Measurements from ENCODE around the gene LOXHD1.

LOXHD1 gene

DNA sequence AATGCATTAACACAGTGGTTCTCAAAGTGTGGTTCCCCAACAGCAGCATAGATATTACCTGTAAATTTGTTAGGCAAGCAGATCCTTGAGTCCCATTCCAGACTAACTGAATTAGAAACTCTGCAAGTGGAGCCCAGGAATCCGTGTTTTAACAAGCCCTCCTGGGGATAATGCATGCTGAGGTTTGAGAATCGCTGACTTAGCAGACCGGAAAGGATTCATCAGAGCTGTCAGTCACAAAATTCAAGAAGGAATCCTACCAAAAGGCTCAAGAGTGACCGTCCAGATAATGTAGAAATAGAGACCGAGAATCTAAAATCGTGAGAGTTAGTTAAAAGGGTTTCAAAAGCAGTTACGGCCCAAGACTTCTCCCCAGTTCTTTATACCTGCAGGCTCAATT, 66.9 kb downstream of the LOXHD1 start:
- no peak for TF ChIP-seq POLR2A (IDR thresholded peaks at IDR 0.05; ENCODE audit: low read depth, low read length)
- FAIRE-seq = no peak
- no peak for DNase-seq (ENCODE audit: insufficient read length, low spot score)

DNA sequence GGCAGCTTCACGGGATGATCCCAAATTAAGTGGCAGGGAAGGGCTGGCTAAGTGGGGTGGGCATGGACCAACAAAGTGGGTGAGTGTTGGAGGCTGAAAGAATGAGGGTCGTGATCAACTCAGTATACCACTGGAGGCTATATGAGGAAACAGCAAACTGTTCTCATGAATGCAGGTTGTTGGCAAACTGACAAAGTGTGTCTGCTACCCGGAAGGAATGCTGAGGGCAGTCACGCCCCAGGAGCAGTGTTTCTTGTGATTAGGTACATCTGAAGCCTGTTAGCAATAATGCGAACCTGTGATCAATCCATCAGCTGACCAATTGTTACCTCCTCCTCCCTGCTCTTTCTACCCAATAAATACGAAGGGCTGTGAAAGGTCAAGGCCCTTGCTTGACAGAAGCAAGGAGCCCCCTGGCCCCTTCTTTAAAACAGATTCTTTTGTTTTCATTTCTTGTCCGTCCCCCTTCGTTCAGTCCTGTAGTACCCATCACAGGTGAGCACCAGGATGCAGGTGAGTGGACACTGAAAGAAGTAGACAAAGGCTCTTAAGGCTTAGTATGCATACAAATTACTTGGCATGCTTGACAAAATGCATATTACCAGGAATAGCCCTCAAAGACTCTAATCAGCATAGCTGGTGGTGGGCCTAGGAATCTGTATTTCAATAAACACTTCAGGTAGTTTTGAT, 67.9 kb downstream of the LOXHD1 start:
- no peak for DNase-seq (ENCODE audit: insufficient read length, low spot score)

DNA sequence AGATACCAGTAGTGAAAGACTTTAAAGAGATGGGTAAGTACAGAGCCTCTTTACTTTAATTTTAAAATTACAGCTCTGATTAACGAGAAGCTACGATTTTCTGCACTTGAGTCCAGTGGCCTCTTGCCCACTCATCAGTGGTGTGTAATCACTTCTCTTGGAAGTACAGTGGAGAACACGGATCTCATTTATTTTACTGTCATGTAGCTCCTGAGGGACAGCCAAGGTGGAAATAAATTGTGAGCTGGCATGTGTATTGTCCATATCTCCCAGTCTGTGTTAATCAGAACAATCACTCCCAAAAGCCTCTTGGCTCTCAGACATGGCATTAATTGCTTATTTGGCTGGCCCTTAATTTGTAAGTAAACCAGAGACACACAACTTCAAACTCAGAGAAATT, 69.4 kb downstream of the LOXHD1 start:
- no peak for TF ChIP-seq POLR2A (IDR thresholded peaks at IDR 0.05; ENCODE audit: low read depth, low read length)
- DNase-seq (ENCODE audit: insufficient read length, low spot score) (no peak), FAIRE-seq (no peak)

More for the DNA sequence above, 67.9 kb downstream of the LOXHD1 start:
- TF ChIP-seq POLR2A (IDR thresholded peaks at IDR 0.05; ENCODE audit: low read depth, low read length) = no peak
- no peak for FAIRE-seq

DNA sequence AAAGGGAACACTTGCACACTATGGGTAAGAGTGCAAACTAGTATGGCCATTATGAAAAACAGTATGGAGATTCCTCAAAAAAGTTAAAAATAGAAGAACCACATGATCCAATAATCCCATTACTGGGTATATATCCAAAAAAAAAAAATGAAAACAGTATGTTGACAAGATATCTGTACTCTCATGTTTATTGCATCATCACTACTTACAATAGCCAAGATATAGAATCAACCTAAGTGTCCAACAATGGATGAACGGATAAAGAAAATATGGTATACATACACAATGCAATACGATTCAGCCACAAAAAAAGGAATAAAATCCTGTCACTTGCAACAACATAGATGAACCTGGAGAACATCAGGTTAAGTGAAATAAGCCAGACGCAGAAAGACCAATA, 73.3 kb downstream of the LOXHD1 start:
- DNase-seq (ENCODE audit: insufficient read length, low spot score) (no peak), FAIRE-seq (no peak)
- TF ChIP-seq POLR2A (IDR thresholded peaks at IDR 0.05; ENCODE audit: low read depth, low read length) = no peak

DNA sequence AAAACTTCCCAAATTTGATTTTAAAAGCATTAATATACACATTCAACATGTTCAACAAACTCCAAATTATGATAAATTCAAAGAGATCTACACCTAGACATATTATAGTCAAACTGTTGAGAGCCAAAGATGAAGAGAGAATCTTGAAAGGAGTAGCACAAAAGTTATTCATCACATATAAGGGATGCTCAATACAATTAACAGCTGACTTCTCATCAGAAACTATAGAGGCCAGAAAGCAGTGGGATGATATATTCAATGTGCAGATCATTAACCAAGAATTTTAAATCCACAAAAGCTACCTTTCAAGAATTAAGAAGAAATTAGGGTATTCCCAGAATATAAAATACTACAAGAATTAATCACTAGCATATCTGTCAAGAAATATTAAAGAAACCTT, 75.4 kb downstream of the LOXHD1 start:
- FAIRE-seq (no peak), DNase-seq (ENCODE audit: insufficient read length, low spot score) (no peak)
- no peak for TF ChIP-seq POLR2A (IDR thresholded peaks at IDR 0.05; ENCODE audit: low read depth, low read length)

DNA sequence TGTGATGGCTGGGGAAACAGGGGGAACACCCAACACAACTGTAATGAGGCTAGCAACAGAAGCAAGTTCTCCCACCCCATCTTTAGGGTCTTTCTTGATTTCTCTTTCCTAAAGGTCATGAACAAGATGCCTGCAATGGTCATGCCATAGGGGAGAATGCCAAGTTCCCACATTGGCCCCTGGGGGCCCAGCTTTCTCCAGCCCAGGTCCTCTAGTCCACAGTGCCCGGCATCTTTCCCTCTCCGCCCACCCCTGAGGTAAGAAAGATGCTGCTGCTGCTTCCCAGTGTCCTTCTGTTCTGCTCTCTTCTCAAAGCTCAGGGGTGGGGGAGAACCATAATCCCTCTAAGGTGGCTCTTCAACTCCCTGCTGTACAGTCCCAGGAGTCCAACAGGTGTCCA, 78.0 kb downstream of the LOXHD1 start:
- DNase-seq (ENCODE audit: insufficient read length, low spot score) (no peak), FAIRE-seq (no peak)
- no peak for TF ChIP-seq POLR2A (IDR thresholded peaks at IDR 0.05; ENCODE audit: low read depth, low read length)

DNA sequence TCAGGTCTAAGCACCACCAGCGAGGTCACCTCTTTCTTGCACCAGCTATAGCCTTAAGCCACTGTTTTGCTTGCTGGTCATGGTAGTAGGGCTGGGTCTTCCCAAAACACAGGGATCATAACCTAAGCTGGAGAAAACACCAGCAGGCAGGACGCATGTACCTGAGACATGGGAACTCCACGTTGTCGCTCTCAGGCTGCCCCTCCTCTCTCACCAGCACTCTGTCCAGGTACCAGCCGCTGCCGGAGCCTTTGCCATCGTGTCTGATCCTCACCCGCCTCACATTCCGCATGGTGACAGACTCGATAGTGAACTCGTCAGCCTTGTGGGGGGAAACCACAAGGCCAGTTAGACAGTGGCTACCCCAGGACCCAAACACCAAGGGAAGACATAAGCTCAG, 79.5 kb downstream of the LOXHD1 start:
- no peak for FAIRE-seq
- DNase-seq (ENCODE audit: insufficient read length, low spot score) = no peak
- no peak for TF ChIP-seq POLR2A (IDR thresholded peaks at IDR 0.05; ENCODE audit: low read depth, low read length)

DNA sequence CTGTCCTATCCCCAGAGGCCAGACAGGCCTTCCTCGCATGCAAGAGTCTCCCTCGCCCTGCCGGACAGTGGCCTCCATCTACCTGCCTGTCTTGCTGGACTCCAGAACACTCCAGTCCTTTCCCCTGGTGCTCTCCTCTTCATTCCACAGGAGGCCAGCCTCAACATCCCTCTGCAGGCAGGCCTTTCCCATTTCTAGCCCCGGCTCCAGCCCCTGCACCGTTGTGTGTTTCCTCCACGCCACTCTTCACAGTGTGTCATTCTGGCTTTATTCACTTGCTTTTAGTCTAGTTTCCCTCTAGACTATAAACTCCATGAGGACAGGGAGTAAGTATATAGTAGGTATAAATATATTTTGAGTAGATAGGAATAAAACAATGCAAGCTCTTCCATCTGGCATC, 81.2 kb downstream of the LOXHD1 start:
- FAIRE-seq = no peak
- TF ChIP-seq POLR2A (IDR thresholded peaks at IDR 0.05; ENCODE audit: low read depth, low read length) = no peak
- no peak for DNase-seq (ENCODE audit: insufficient read length, low spot score)

DNA sequence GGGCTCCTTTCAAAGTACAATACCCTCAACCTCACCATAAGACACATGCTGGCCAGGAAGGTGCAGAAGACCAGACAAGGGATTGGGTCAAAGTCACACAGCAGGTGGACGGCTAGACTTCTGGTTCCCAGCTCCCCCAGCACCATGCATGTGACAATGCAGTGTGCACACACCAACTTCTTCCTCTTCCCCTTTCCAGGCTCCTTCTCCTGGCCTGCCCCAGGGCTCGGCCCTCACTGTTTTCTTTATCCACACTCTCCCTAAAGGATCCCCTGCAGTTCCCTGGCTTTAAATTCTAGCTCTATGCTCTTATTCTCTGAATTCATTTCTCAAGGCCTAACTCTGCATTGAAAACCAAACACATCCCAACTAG, 82.3 kb downstream of the LOXHD1 start:
- no peak for TF ChIP-seq POLR2A (IDR thresholded peaks at IDR 0.05; ENCODE audit: low read depth, low read length)
- FAIRE-seq = no peak
- DNase-seq (ENCODE audit: insufficient read length, low spot score) = no peak

DNA sequence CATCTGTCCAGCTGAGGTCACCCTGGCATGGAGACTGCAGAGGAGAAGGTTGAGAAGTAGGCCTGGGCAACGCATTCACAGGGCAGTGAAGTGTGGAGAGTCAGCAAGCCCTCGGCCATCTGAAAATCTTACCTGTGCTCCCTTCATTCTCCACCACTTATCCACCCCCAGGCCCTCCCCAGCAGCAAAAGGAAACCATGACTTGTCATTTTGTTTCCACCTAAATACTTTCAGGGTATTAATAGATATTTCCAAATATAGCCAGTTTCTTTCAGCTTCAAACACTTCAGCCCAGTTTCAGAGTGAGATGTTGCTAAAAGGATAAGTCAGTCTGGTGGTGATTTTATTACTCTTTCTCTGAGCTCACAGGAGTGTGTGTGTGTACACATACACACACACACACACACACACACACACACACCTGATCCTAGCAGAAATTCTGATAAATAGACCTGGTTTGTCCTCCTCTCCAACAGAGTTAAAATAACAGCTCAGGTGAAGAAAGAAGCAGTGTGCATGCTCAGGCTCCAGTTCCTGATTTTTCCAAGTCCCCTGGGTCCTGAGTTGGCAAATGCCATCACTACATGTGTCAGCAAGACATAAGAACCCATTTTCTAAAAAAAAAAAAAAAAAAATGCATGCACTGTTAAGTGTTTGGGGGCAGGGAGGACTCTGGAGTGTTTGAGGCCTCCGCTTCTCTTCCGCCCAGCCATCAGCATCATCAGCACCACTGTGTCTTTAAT, 82.8 kb downstream of the LOXHD1 start:
- FAIRE-seq = no peak
- DNase-seq (ENCODE audit: insufficient read length, low spot score) = no peak
- TF ChIP-seq POLR2A (IDR thresholded peaks at IDR 0.05; ENCODE audit: low read depth, low read length) = no peak

DNA sequence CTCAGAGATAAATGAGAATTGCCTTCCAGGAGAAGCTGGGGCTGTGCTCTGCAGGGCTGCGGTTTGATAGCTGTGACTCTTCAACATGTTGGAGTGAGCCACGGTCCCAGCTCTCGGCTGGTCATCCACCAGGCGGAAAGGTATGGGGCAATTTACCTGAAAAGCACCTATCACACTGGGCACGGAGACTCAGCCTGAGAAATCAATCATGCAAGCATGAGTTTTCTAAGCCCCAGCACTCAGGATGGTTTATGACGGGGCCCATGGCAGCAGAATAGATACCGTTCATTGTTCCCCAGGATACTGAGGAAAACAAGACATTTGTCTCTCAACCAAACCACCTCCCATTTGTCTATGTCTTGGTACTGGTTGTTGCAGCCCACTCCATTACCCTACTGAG, 83.9 kb downstream of the LOXHD1 start:
- TF ChIP-seq POLR2A (IDR thresholded peaks at IDR 0.05; ENCODE audit: low read depth, low read length) = no peak
- no peak for DNase-seq (ENCODE audit: insufficient read length, low spot score)
- no peak for FAIRE-seq

DNA sequence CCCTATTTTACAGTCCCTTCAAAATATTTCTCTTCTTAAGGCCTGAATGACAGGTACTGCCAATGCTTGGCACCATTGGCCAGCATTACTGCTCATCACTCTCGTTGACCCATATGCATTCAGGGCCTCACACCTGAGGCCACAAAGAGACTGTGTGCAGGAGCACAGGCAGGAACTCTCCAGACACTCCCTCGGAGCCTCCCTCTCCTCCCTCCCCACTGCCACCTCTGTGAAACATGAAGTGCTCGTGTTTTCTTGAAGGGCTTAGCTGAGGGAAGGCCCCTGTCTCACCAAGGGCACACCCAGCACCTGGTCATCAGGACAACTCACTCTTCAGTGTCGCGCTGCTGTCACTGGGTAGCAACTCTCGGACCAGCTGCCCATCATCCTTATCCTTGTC, 85.3 kb downstream of the LOXHD1 start:
- FAIRE-seq = no peak
- DNase-seq (ENCODE audit: insufficient read length, low spot score) = no peak

DNA sequence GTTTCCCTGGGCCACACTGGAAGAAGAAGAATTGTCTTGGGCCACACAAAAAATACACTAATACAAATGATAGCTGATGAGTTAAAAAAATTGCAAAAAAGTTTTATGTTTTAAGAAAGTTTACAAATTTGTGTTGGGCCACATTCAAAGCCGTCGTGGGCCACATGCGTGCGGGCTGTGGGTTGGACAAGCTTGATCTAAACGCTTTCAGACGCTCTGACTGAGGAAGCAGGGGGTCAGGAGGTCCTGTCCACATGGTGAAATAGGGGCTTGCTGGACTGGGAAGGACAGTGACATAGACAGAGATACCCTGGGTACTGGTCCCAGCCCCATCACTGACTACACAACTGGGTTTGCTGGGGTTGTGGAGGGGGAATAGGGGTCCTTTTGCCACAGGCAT, 86.4 kb downstream of the LOXHD1 start:
- DNase-seq (ENCODE audit: insufficient read length, low spot score) = no peak
- no peak for TF ChIP-seq POLR2A (IDR thresholded peaks at IDR 0.05; ENCODE audit: low read depth, low read length)
- no peak for FAIRE-seq

More for the DNA sequence above, 85.3 kb downstream of the LOXHD1 start:
- TF ChIP-seq POLR2A (IDR thresholded peaks at IDR 0.05; ENCODE audit: low read depth, low read length) = no peak

DNA sequence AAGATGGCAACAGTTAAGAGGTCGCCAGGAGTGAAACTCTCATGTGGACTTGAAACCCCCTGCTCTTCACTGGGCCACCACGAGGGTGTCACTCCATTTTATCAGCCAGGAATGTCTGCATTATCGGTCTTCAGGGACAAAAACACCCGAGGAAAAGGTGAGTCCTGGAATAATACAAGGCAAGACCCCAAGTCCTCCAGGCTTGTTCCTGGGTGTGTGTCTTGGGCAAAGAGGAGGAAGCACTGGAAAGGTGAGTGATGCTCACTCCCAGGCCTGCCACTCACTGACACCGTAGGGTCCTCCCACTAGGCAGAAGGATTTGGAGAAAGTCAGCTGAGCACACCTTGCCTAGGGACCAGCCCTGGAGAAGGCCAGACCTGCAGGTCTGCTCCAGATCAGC, 86.9 kb downstream of the LOXHD1 start:
- DNase-seq (ENCODE audit: insufficient read length, low spot score) (no peak), FAIRE-seq (no peak)
- TF ChIP-seq POLR2A (IDR thresholded peaks at IDR 0.05; ENCODE audit: low read depth, low read length) = no peak

DNA sequence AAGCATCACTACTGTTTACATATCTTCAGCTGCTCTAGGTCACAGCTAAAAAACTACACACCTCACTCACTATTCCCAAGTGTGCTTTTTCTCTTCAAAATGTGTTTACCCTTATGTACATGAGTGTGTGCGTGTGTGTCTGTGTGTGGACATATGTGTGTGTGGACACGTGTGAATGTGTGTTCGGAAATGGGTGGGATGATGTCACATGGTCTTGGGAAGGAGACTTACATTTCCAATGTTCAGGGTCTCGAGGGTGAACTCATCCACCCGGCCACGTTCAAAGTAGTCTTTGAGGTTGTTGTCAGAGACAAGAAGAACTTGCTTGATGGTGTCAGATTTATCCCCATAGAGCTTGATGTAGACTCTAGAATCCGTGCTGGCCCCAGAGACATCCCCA, 87.8 kb downstream of the LOXHD1 start:
- FAIRE-seq (no peak), DNase-seq (ENCODE audit: insufficient read length, low spot score) (no peak)
- no peak for TF ChIP-seq POLR2A (IDR thresholded peaks at IDR 0.05; ENCODE audit: low read depth, low read length)
